Skeletal muscle satellite cell (primary cell): Measurements from ENCODE around the gene CEACAM5.

Experiments
- H3K27me3 ChIP-seq: 2 replicates; pipeline ENCODE4 v1.7.0; 2013; ENCODE audit warnings: low read length; ENCODE audit not compliant: control insufficient read depth, insufficient read depth
- H3K36me3 ChIP-seq: 2 replicates; pipeline ENCODE4 v1.7.0; 2013; ENCODE audit warnings: mild to moderate bottlenecking, control low read depth, low read length; ENCODE audit not compliant: insufficient read depth
- H3K4me1 ChIP-seq: 2 replicates; pipeline ENCODE4 v1.7.0; 2013; ENCODE audit warnings: low read length; ENCODE audit not compliant: control insufficient read depth, insufficient read depth
- H3K4me2 ChIP-seq: 2 replicates; pipeline ENCODE4 v1.7.0; 2013; ENCODE audit warnings: mild to moderate bottlenecking, low read length
- H3K4me3 ChIP-seq: 2 replicates; pipeline ENCODE4 v1.7.0; 2013; ENCODE audit warnings: low read length
- H3K9ac ChIP-seq: 2 replicates; pipeline ENCODE4 v1.7.0; 2013; ENCODE audit warnings: mild to moderate bottlenecking, low read depth, low read length, moderate library complexity
- H3K9me3 ChIP-seq: replicated peaks from 2 replicates; pipeline ENCODE4 v1.7.0; 2013; ENCODE audit warnings: mild to moderate bottlenecking, control low read depth, low read length

Gene CEACAM5

GRCh38 chr19:41774515-41774980 is 66.1 kb downstream of the CEACAM5 start:
- no peaks in the 10 kb centered on the region for H3K36me3 ChIP-seq
- no peaks in the 10 kb centered on the region for H3K4me1 ChIP-seq
- no peak overlapping the region for H3K9ac ChIP-seq
- no peak overlapping the region for H3K4me2 ChIP-seq
- H3K9me3 ChIP-seq = no peaks in the 10 kb centered on the region
- no peak overlapping the region for H3K4me3 ChIP-seq
- peaks cover 15% of the 10 kb centered on the region for H3K27me3 ChIP-seq

- Histone ChIP-seq H3K4me3 (no peak overlapping the region), H3K9ac (no peak overlapping the region), H3K9me3 (no peaks in the 10 kb centered on the region), H3K4me2 (no peak overlapping the region), H3K27me3 (peaks cover 19% of the 10 kb centered on the region), H3K36me3 (no peaks in the 10 kb centered on the region), H3K4me1 (no peaks in the 10 kb centered on the region)
These were observed 68.3 kb downstream of the CEACAM5 start for GRCh38 chr19:41776700-41777099.
